Stimulated activated naive CD8-positive, alpha-beta T cell treated with anti-CD3 and anti-CD28 coated beads, Interleukin-15, Interleukin-2, amounts not matched to agents 100 ng/mL and 50 ng/mL, for 24 hours (primary cell): ENCODE data around the gene CDH23.

Experiments
- H3K27ac Mint-ChIP-seq: one replicate; pipeline ENCODE4 v1.8.0; 2021; ENCODE audit warnings: mild to moderate bottlenecking, mixed read lengths
- H3K27me3 Mint-ChIP-seq: one replicate; pipeline ENCODE4 v1.8.0; 2021; ENCODE audit warnings: mixed read lengths
- H3K36me3 Mint-ChIP-seq: one replicate; pipeline ENCODE4 v1.8.0; 2021; ENCODE audit warnings: low read depth, mixed read lengths
- H3K4me1 Mint-ChIP-seq: one replicate; pipeline ENCODE4 v1.8.0; 2021; ENCODE audit warnings: low read depth, mixed read lengths
- H3K4me3 Mint-ChIP-seq: one replicate; pipeline ENCODE4 v1.8.0; 2021; ENCODE audit warnings: mild to moderate bottlenecking, mixed read lengths
- H3K9me3 Mint-ChIP-seq: one replicate; pipeline ENCODE4 v1.8.0; 2021; ENCODE audit warnings: mixed read lengths

The CDH23 gene

DNA sequence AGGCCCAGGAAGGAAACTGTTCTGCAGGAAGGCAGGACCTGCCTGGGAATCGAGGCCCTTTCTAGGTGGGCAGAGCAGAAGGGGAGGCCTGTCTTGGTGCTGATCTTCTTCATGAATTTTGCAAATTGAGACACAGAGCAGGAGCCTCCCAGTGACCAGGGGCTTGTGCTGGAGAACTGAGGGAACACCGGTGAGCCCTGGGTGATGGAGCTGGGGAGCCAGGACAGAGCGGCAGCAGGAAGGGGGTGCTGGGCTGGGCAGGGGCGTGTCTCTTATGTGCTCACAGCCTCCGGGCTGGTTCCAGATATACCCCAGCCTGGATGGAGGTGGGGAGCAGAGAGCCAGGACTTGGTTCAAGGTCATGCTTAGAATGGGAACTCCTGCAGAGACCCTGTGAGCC lies 182.9 kb downstream of the CDH23 start:
- Mint-ChIP-seq H3K9me3 (no peaks in the 10 kb centered on the region), H3K4me3 (no peak overlapping the region), H3K36me3 (no peaks in the 10 kb centered on the region), H3K27ac (no peak overlapping the region), H3K27me3 (peaks cover 4% of the 10 kb centered on the region), H3K4me1 (no peaks in the 10 kb centered on the region)

DNA sequence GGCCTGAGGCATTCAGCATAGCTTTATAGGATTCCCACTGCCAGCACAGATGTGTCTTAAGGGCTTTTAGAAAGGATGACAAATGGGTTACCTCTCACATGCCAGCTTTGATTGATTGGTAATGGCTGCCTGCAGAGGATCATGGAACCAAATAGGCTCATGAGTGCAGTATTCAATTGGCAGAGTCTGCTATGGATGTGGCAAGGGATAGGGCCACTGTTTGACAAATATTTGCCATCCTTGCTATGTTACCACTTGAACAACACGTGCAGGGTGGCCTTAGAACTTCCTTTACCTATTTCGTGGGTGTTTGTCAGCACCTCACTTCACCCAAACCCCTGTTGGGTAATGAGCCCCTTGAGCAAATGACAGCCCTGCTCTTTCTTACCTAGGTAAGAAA lies 183.7 kb downstream of the CDH23 start:
- H3K36me3 Mint-ChIP-seq, result no peaks in the 10 kb centered on the region
- no peaks in the 10 kb centered on the region for H3K4me1 Mint-ChIP-seq
- no peaks in the 10 kb centered on the region for H3K9me3 Mint-ChIP-seq
- peaks cover 4% of the 10 kb centered on the region for H3K27me3 Mint-ChIP-seq
- no peak overlapping the region for H3K4me3 Mint-ChIP-seq
- no peak overlapping the region for H3K27ac Mint-ChIP-seq

DNA sequence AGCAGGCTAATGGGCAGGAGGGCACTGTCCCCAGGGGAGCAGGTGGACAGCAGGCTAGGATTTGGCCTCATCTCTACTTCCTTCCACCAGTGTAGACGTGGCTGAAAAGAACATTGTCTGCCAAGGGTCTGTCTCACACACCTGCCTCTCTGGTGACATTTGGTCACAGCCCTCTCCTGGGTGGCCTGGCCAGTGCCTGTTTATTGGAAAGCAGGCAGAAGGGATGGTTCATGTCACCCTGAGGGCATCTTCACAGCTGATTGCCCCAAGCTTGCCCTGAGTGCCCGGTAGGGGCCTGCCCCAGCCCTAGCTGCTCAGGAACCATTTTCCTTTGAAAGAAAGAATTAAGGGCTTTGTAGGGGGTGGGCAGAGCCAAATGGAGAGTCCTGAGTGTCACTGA lies 184.2 kb downstream of the CDH23 start:
- H3K9me3 Mint-ChIP-seq, result no peaks in the 10 kb centered on the region
- H3K36me3 Mint-ChIP-seq, result no peaks in the 10 kb centered on the region

DNA sequence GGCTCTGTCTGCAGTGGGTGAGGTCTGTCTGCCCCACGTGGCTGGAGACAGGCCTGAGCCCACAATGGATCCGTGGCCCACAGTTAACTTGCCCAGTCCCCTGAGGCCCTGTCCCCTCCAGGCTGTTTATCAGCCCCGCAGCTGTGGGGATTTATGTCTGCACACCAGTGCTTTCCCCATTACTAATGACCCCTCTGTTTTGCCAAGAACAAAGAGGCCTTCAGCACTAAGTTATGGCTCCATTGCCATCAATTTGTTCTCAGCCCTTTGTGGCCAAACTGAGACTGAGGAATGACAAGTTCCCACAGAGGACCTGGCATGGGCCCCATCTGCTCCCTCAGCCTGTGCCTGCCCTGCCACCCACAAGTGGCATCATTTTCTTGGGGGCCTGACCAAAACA lies 184.7 kb downstream of the CDH23 start:
- H3K36me3 Mint-ChIP-seq, result no peaks in the 10 kb centered on the region
- H3K27ac Mint-ChIP-seq, result no peak overlapping the region
- H3K4me3 Mint-ChIP-seq, result no peak overlapping the region
- H3K4me1 Mint-ChIP-seq, result no peaks in the 10 kb centered on the region
- peaks cover 4% of the 10 kb centered on the region for H3K27me3 Mint-ChIP-seq
- no peaks in the 10 kb centered on the region for H3K9me3 Mint-ChIP-seq

More for the DNA sequence above, 184.2 kb downstream of the CDH23 start:
- Mint-ChIP-seq H3K4me3 (no peak overlapping the region), H3K27ac (no peak overlapping the region), H3K27me3 (peaks cover 4% of the 10 kb centered on the region), H3K4me1 (no peaks in the 10 kb centered on the region)

DNA sequence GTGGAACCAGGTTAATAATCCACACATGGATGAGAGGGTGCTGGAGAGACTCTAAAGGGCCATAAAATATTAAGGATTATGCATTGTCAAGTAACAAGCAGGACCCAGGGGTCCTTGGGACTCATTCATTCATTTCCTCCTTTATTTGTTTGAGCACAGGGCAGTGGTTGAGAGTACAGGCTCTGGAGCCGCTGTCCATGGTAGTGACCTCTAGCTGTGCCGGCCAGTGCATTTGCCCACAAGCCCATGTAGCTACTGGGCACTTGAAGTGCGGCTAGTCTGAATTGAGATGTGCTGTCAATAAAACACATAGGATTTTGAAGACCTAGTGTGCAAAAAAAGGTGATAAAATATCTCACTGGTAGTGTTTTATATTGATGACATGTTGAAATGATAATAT lies 185.3 kb downstream of the CDH23 start:
- Mint-ChIP-seq H3K9me3 (no peaks in the 10 kb centered on the region), H3K27ac (no peak overlapping the region), H3K36me3 (no peaks in the 10 kb centered on the region), H3K4me3 (no peak overlapping the region), H3K4me1 (no peaks in the 10 kb centered on the region), H3K27me3 (peaks cover 4% of the 10 kb centered on the region)

DNA sequence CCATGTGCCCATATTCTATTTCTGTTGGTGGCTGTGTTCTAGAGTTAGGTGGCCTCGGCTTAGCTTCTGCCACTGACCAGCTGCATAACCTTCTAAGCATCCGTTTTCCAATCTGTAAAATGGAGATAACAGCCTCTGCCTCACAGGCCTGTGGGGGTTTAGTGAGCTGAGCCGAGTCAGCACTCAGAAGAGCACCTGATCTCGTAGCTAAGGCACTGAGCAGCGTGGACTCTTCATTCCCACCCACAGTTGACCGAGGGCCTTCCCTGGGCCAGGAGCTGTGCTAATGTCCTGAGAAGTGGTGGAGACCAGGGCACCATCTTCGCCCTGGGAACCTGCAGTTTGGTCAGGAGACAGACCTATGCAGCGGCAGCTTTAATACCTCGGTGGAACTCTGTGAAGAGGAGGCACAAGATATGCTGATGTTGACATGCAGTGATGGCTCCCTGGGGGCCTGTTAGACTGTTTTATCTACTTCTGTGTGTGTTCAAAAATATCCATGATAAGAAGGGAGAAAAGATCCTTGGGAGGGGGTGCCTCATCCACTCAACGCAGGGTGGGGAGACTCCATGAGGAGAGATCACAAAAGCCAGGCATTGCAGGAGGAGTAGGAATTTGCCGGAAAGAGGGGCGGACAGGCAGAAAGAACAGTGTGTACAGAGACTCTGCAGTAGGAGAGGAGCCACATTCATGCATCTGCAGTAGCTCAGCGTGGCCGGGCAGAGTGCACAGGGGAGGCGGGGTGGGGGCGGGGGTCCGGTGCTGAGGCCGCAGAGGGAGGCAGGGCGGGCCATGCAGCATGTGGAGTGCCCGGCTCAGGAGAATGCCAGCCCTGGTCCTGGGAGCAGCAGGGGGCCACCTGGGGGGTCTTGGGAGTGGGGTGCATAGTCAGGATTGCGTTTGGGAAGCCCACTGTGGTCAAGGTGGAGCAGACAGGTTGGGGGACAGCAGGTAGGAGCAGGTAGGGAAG lies 186.1 kb downstream of the CDH23 start:
- Mint-ChIP-seq H3K27me3 (peaks cover 4% of the 10 kb centered on the region), H3K4me3 (no peak overlapping the region)

DNA sequence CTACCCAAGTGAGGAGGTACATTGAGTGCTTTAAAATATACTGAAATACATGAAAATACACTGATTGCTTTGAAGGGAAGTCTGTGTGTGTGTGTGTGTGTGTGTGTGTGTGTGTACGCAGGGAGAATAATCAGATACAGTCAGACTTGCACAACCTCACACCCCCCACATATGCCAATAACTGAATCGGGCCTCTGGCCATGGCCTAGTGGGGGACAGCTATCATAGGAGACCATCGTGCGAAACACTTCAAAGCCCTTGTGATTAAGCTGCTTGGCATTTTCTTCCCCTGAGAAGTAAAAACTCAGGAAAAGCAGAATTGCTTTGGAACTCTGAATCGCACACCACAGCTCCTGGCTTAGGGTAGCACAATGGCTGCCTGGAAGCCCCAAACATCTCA lies 187.7 kb downstream of the CDH23 start:
- H3K4me1 Mint-ChIP-seq, result no peaks in the 10 kb centered on the region
- peaks cover 4% of the 10 kb centered on the region for H3K27me3 Mint-ChIP-seq
- H3K4me3 Mint-ChIP-seq, result no peak overlapping the region
- H3K27ac Mint-ChIP-seq, result no peak overlapping the region
- H3K36me3 Mint-ChIP-seq, result no peaks in the 10 kb centered on the region
- H3K9me3 Mint-ChIP-seq, result no peaks in the 10 kb centered on the region

More for the DNA sequence above, 186.1 kb downstream of the CDH23 start:
- no peak overlapping the region for H3K27ac Mint-ChIP-seq
- no peaks in the 10 kb centered on the region for H3K36me3 Mint-ChIP-seq
- H3K9me3 Mint-ChIP-seq, result no peaks in the 10 kb centered on the region
- H3K4me1 Mint-ChIP-seq, result no peaks in the 10 kb centered on the region

DNA sequence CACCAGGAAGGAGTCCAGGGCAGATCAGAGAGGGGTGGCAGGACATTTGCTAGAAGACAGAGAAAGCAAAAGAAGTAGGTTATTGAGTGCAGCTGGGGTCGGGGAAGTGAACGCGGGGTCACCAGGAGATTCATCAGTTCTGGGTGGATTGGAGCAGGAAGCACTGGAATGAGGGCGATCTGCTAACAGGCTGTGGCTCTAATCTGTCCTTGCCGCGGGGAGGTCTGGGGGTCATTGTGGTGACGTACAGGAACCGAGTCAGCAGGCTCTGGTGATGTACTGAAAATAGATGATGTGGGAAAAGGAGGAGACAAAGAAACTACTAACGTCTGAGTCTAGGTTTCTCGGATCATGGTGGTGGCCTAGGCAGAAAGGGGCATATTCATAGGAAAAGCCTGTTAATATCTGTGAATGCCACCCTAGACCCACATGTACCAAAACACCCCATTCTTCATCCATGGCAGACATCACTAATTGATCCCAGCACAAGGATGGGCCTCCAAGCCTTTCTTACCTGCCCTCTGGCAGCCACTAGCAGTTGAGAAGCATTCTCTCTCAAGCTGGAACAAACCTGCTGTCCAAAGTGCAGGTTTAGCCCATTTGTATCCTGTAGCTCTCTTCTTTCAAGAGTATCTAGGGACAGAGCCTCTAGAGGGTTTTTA lies 188.3 kb downstream of the CDH23 start:
- Mint-ChIP-seq H3K27me3 (peaks cover 4% of the 10 kb centered on the region), H3K4me1 (no peaks in the 10 kb centered on the region), H3K27ac (no peak overlapping the region), H3K9me3 (no peaks in the 10 kb centered on the region), H3K4me3 (no peak overlapping the region), H3K36me3 (no peaks in the 10 kb centered on the region)

DNA sequence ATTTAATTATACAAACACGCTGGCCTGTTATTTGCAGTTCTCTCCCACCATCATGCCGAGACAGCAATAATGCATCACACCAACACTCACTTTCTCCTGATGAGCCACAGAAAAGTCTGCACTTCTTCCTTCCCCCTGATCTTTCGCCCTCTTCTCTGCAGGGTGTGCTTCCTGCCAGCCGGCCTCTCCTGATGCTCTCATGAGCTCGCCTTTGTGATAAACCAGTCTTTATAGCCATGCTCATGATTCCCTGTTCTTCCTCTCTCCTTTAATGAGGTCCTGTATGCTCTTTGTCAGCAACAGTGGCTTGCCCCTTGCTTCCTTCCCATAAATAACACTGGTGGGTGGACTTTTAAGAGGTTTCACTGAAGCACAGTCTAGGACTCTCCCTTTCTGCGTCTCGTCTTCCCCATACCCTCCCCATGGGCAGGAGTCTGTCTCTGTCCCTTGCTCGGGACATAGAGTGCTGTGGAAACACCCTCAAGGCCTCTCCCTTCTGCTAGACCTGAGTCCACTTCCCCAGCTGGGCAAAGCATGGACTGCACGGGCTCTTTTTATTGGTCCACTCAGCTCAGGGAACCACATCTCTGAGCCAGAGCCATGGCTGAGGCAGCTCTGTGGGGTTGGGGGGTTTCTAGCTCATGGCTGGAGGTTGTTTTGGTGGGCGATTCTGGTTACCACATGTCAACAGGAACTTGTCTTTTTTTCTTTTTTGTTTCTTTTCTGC lies 189.0 kb downstream of the CDH23 start:
- H3K4me1 Mint-ChIP-seq, result no peaks in the 10 kb centered on the region
- no peak overlapping the region for H3K4me3 Mint-ChIP-seq
- H3K27me3 Mint-ChIP-seq, result peaks cover 4% of the 10 kb centered on the region
- no peak overlapping the region for H3K27ac Mint-ChIP-seq
- no peaks in the 10 kb centered on the region for H3K9me3 Mint-ChIP-seq
- no peaks in the 10 kb centered on the region for H3K36me3 Mint-ChIP-seq

DNA sequence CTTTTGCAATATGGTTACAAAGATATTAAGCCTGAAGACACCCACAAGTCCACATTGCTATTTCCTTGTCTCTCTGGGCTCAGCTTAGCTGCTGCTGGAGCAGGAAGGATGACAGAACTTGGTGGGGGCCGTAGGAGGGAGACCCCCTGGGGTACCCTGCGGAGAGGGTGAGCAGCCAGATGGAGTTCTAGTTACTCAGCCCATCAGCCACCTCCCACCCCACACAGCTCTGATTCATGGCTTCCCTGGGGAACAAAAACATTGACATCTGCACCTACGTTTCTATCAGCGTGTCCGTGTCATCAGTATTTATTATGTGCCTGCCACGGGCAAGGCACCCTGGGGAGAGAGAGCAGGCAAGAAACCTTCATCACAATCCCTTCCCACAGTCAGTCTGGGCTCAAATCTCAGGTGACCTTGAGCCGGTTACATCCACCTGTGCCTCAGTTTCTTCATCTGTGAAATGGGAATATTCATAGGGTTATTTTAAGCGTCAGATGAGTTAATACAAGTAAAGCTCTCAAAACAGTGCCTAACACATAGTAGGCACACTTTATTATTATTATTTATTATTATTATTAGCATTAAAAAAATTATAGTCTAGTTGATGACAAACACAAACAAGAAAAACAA lies 191.3 kb downstream of the CDH23 start:
- H3K4me3 Mint-ChIP-seq, result no peak overlapping the region
- H3K9me3 Mint-ChIP-seq, result no peaks in the 10 kb centered on the region
- H3K27ac Mint-ChIP-seq, result no peak overlapping the region
- no peaks in the 10 kb centered on the region for H3K27me3 Mint-ChIP-seq
- no peaks in the 10 kb centered on the region for H3K36me3 Mint-ChIP-seq
- no peaks in the 10 kb centered on the region for H3K4me1 Mint-ChIP-seq

DNA sequence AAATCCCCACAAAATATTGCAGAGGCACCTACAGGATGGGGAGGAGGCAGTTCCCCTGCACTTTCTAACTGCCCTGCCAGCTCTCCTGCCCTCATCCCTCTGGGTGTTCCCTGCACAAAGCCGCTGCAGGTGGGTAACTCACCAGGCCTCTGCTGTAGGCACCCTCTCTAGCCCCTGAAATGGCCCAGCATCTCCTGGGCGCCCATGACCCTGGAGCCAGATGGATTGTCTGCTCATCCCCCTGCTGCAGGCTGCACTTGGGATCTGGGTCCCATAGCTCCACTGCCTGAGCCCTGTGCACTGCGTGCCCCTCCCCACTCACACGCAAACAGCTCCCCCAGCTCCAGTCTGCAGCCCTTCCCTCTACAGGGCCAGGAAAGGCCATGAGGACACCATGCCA lies 192.0 kb downstream of the CDH23 start:
- H3K4me1 Mint-ChIP-seq, result no peaks in the 10 kb centered on the region
- H3K36me3 Mint-ChIP-seq, result no peaks in the 10 kb centered on the region
- H3K27ac Mint-ChIP-seq, result no peak overlapping the region
- no peak overlapping the region for H3K4me3 Mint-ChIP-seq
- no peaks in the 10 kb centered on the region for H3K9me3 Mint-ChIP-seq
- no peaks in the 10 kb centered on the region for H3K27me3 Mint-ChIP-seq

DNA sequence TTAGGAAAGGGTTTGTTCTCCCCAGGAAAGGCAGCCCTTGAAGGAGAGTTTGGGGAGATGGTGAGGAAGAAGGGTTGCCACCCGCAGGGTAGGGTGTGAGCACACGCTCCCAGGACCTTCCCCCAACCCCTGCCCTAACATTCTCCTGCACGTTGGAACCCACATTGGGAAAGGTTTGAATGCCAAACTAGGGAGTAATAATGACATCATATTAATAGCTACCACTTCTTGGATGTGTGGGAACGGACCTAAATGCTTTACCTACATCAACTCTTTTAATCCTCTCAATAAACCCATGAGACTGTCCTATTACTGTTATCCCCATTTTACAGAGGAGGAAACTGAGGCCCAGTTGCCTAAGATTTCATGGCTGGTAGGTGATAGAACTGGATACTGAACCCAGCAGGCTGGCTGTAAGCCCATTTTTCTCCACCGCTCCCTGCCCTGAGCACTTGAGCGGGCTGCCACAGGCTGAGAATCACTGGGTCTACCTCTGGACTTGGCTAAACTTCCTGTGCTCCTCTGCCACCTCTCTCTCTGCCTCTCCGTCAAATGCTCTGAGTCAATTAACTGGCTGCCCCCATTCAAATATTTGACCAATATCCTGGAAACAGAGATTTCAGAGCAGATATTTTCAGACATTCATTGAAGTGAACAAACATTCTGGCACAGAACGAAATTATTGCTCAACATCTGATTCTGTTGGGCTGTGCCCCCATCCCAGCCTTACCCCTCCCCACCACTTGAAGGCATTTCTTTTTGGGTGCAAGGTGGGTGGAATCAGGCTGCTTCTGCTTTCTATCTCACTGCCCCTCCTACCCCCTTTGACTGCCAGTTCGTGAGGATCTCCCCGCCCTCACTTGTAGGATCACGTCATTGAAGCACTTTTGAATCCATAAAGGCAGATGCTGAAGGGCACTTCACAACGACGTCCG lies 193.2 kb downstream of the CDH23 start:
- Mint-ChIP-seq H3K9me3 (no peaks in the 10 kb centered on the region), H3K27ac (no peak overlapping the region)

DNA sequence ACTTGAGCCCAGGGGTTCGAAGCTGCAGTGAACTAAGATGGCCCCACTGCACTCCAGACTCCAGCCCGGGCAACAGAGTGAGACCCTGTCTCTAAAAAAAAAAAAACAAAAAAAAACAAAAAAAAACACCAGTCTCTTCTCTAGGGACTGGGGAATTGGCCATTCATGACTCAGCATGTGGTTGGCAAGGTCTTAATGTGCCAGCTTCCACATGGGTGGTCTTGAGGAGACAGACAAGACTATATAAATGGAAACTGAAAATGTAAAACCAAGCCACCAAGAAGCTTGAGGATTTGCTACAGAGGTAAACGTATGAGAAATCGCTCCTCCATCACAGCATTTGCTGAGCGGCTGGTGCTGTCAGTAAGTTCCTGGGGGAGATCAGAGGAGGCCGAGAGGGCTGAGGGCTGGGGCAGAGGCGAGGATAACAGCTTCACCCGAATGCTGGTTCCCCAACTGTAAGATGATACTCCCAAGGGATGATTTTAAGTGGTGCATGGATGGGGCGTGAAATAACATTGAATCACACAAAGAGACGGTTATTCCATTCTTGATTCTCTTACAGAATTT lies 194.1 kb downstream of the CDH23 start:
- Mint-ChIP-seq H3K9me3 (no peaks in the 10 kb centered on the region), H3K36me3 (no peaks in the 10 kb centered on the region), H3K27me3 (no peaks in the 10 kb centered on the region), H3K4me3 (no peak overlapping the region), H3K4me1 (peaks cover 5% of the 10 kb centered on the region), H3K27ac (no peak overlapping the region)

More for the DNA sequence above, 193.2 kb downstream of the CDH23 start:
- no peaks in the 10 kb centered on the region for H3K36me3 Mint-ChIP-seq
- H3K4me3 Mint-ChIP-seq, result no peak overlapping the region
- H3K4me1 Mint-ChIP-seq, result no peaks in the 10 kb centered on the region
- H3K27me3 Mint-ChIP-seq, result no peaks in the 10 kb centered on the region
